Endothelial cell of umbilical vein (primary cell): ENCODE measurements around the gene RCAN1. TPM values are rescaled to one million over a fixed set of nuclear protein-coding genes. Genes with fewer than 3 reads are reported as not detected.

Experiments
- BruUV-seq: library from RNA; stranded (reverse); fragments of 400-500 nt; replicated peaks from 2 replicates; lab custom pipeline; 2021; lab: Mats Ljungman, UMichigan
- CTCF ChIA-PET: fragments of 300-600, 350-600 bp; sonication (Branson Sonifier 250); formaldehyde crosslinking; loops from one replicate; lab custom pipeline; 2021; ENCODE audit warnings: antibody characterized with exemption, inconsistent platforms; lab: Charles Lee
- POLR2A ChIA-PET: fragments of 300-600, 350-600 bp; sonication (Branson Sonifier 250); formaldehyde crosslinking; loops from one replicate; lab custom pipeline; 2021; ENCODE audit warnings: antibody characterized with exemption, inconsistent platforms; lab: Charles Lee
- DNase-seq: peaks from one replicate; pipeline ENCODE4 v3.0.0-alpha.2; 2011; ENCODE audit warnings: low read depth, low spot score
- FAIRE-seq: peaks from 2 replicates; lab custom pipeline; 2011; peaks lifted over from hg19 to GRCh38; lab: Jason Lieb, UNC
- H2AFZ ChIP-seq: 2 replicates; pipeline ENCODE4 v1.6.0; 2012; ENCODE audit warnings: low read depth, low read length, control low read depth, inconsistent platforms
- H3K27ac ChIP-seq: 2 replicates; pipeline ENCODE4 v1.5.1; 2011; ENCODE audit warnings: low read depth, mild to moderate bottlenecking, control low read depth, low read length, moderate library complexity; ENCODE audit not compliant: insufficient read depth
- H3K27me3 ChIP-seq, 2 experiments: 2 replicates each; pipeline versions ENCODE4 v1.6.0 to v1.6.1; 2011; ENCODE audit warnings: low read length in 2 of 2, mixed read lengths in 1 of 2; ENCODE audit not compliant: control insufficient read depth in 2 of 2, insufficient read depth in 2 of 2
- H3K36me3 ChIP-seq, 2 experiments: 2 replicates in 1 of 2; 3 replicates in 1 of 2; pipeline ENCODE4 v1.5.1; 2011; ENCODE audit warnings: low read length in 2 of 2, mild to moderate bottlenecking in 1 of 2, moderate library complexity in 1 of 2; ENCODE audit not compliant: control insufficient read depth in 2 of 2, insufficient read depth in 2 of 2; ENCODE audit errors: extremely low read depth in 1 of 2
- H3K4me1 ChIP-seq: 3 replicates; pipeline ENCODE4 v1.5.1; 2011; ENCODE audit warnings: mild to moderate bottlenecking, low read length; ENCODE audit not compliant: control insufficient read depth, insufficient read depth; ENCODE audit errors: extremely low read depth
- H3K4me2 ChIP-seq: 2 replicates; pipeline ENCODE4 v1.6.1; 2011; ENCODE audit warnings: low read length, control low read depth, mixed read lengths; ENCODE audit not compliant: insufficient read depth
- H3K4me3 ChIP-seq, 3 experiments: fragments of 200-600 bp in 1 of 3; sonication (generic), shearing (Covaris generic) in 1 of 3; replicated peaks in 1 of 3; 2 replicates each; pipeline ENCODE4 v1.5.1; 2011 to 2016; ENCODE audit warnings: control low read depth in 3 of 3, low read length in 3 of 3, mild to moderate bottlenecking in 2 of 3, inconsistent platforms in 1 of 3, low read depth in 1 of 3, moderate library complexity in 1 of 3; ENCODE audit not compliant: insufficient read depth in 1 of 3
- H3K79me2 ChIP-seq: 2 replicates; pipeline ENCODE4 v1.6.0; 2012; ENCODE audit warnings: low read length, inconsistent platforms; ENCODE audit not compliant: control insufficient read depth, insufficient read depth
- H3K9ac ChIP-seq: replicated peaks from 2 replicates; pipeline ENCODE3; 2011; ENCODE audit warnings: low read length, control low read depth; ENCODE audit not compliant: insufficient read depth; ENCODE audit errors: extremely low read depth
- H3K9me1 ChIP-seq: replicated peaks from 3 replicates; pipeline ENCODE4 v1.6.0; 2011; ENCODE audit warnings: mild to moderate bottlenecking, low read length; ENCODE audit not compliant: control insufficient read depth, insufficient read depth; ENCODE audit errors: extremely low read depth
- H3K9me3 ChIP-seq: replicated peaks from 2 replicates; pipeline ENCODE4 v1.5.1; 2012; ENCODE audit warnings: low read length, inconsistent platforms; ENCODE audit not compliant: control insufficient read depth, insufficient read depth
- H4K20me1 ChIP-seq: replicated peaks from 2 replicates; pipeline ENCODE3; 2011; ENCODE audit warnings: mild to moderate bottlenecking, low read length; ENCODE audit not compliant: control insufficient read depth, insufficient read depth; ENCODE audit errors: extremely low read depth
- CTCF ChIP-seq, 2 donors: IDR thresholded peaks; 1 replicate in 1 of 2; 2 replicates in 1 of 2; pipeline ENCODE4 v1.5.1; 2011; ENCODE audit warnings: low read length in 2 of 2, mild to moderate bottlenecking in 2 of 2, moderate library complexity in 2 of 2, control low read depth in 1 of 2, inconsistent platforms in 1 of 2, low read depth in 1 of 2; ENCODE audit not compliant: insufficient read depth in 1 of 2; ENCODE audit errors: extremely low read depth in 1 of 2
- EZH2 ChIP-seq: IDR thresholded peaks from 2 replicates; pipeline ENCODE4 v1.6.1; 2012; ENCODE audit warnings: borderline replicate concordance, low read depth, mild to moderate bottlenecking, moderate library complexity, low read length, inconsistent platforms; ENCODE audit not compliant: severe bottlenecking
- FOS ChIP-seq: IDR thresholded peaks from 2 replicates; pipeline ENCODE4 v1.6.1; 2011; ENCODE audit warnings: mild to moderate bottlenecking, low read length, moderate library complexity, borderline replicate concordance; ENCODE audit not compliant: insufficient read depth
- GATA2 ChIP-seq: IDR thresholded peaks from 2 replicates; pipeline ENCODE4 v1.7.0; 2011; ENCODE audit warnings: low read depth, mild to moderate bottlenecking, moderate library complexity, mixed read lengths, low read length; ENCODE audit not compliant: insufficient read length, insufficient read depth
- JUN ChIP-seq: IDR thresholded peaks from 2 replicates; pipeline ENCODE4 v1.6.1; 2011; ENCODE audit warnings: borderline replicate concordance, low read depth; ENCODE audit not compliant: insufficient read length, insufficient read depth
- MYC ChIP-seq: IDR thresholded peaks from one replicate; pipeline ENCODE4 v1.6.1; 2011; ENCODE audit warnings: mild to moderate bottlenecking, low read depth, low read length
- POLR2A ChIP-seq: IDR thresholded peaks from 2 replicates; pipeline ENCODE4 v1.6.1; 2012; ENCODE audit warnings: low read depth, mild to moderate bottlenecking, control low read depth, low read length
- POLR2AphosphoS5 ChIP-seq: IDR thresholded peaks from 2 replicates; pipeline ENCODE4 v1.6.1; 2012; ENCODE audit warnings: low read depth, mild to moderate bottlenecking, control low read depth, low read length, moderate library complexity; ENCODE audit not compliant: insufficient read depth
- dilution Hi-C: fragments of 300-500 bp; cut with MboI; formaldehyde crosslinking; loops from one replicate; pipeline ENCODE4 v1.15.0; 2019; ENCODE audit warnings: low sequenced_read_pairs; ENCODE audit not compliant: extremely low pct_ligation_motif_present
- intact Hi-C: fragments of 100-400 bp; cut with micrococcal nuclease; formaldehyde crosslinking; loops from one replicate; pipeline ENCODE4 v1.10.0; 2022
- polyA plus RNA-seq, 4 experiments: library from polyadenylated mRNA; depleted of rRNA in 3 of 4; stranded (reverse) in 3 of 4; unstranded in 1 of 4; fragments of >200 nt; gene quantifications; 2 replicates each; pipeline versions ENCODE4 v1.2.1 to v1.2.3, GENCODE V29; 2011 to 2012; ENCODE audit warnings: missing spikeins in 1 of 4
- total RNA-seq: library from RNA; stranded (reverse); gene quantifications from 2 replicates; pipeline ENCODE4 v1.2.3, GENCODE V29; 2021
- TF ChIP-seq, protein P1 (sequence below): IDR thresholded peaks from 2 replicates; pipeline ENCODE4 v1.6.1; 2011; ENCODE audit not compliant: insufficient read depth, insufficient read length

The RCAN1 gene
- total and polyA plus RNA-seq, 2 donors (not counting 3 experiments of a cell fraction or from before 2014, with no cell fraction given): 9.7 to 16.5 TPM

DNA sequence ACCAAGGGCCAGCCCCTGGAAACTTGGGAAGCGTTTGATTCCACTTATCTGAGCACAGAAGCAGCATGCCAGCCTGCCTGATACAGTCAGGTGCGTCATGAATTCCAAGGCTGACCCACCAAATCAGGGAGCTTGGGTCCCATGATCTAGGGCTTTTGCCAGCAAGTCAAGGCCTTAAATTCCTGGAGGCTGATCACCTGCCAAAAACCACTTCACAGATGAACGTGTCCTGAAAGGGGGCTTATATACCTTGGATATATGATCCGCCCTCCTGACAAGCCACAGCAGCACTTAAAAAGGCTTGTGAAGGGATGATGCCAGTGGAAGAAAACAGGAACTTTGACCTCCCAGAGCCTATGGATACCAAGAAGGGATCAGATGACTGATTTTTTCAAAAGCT lies 29.9 kb upstream of the RCAN1 start:
- H3K9ac ChIP-seq: no peak overlapping the region

More for the DNA sequence above, 29.9 kb upstream of the RCAN1 start:
- Histone ChIP-seq H3K9me1 (no peaks in the 10 kb centered on the region), H3K4me2 (no peak overlapping the region), H3K36me3 (no peaks in the 10 kb centered on the region), H3K27me3 (peaks cover 1% of the 10 kb centered on the region in 2 experiments), H3K4me3 (no peak overlapping the region), H3K27ac (no peak overlapping the region), H3K9me3 (no peaks in the 10 kb centered on the region), H2AFZ (no peak overlapping the region), H3K79me2 (no peaks in the 10 kb centered on the region), H4K20me1 (no peaks in the 10 kb centered on the region), H3K4me1 (peaks cover 5% of the 10 kb centered on the region)
- intact Hi-C loops: no loop called here
- no TSS peak for BruUV-seq
- TF ChIP-seq JUN (no peak), EZH2 (no peak), GATA2 (no peak), FOS (no peak), POLR2AphosphoS5 (no peak), POLR2A (no peak), MYC (no peak), CTCF (IDR thresholded peaks at IDR 0.05; ENCODE audit: extremely low read depth in 1 of 2, insufficient read depth in 1 of 2, low read depth in 1 of 2, low read length in 2 of 2) (no peak)
- TF ChIP-seq, protein P1, sequence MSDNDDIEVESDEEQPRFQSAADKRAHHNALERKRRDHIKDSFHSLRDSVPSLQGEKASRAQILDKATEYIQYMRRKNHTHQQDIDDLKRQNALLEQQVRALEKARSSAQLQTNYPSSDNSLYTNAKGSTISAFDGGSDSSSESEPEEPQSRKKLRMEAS: no peak
- DNase-seq (no peak), FAIRE-seq (no peak)
- dilution Hi-C loops: no loop called here
- ChIA-PET POLR2A (no interaction called here), CTCF (interaction anchor here (0.7 kb wide), 1 partner anchor 126 kb away, joined by 3 read pairs; no protein-coding TSS in a partner anchor)
